HG02970 (cell line): ENCODE results near the gene MCMBP.
"Not testable (repeated sequence)": the region's sequence is repeated elsewhere in the genome, so short reads cannot be mapped to it uniquely, and the experiment has no call there.

Source experiments
- ATAC-seq: cut with Tn5 transposase; IDR thresholded peaks from one replicate; pipeline ENCODE4 v1.9.1; 2021; ENCODE audit warnings: mild to moderate bottlenecking, moderate library complexity, moderate number of reproducible peaks; ENCODE audit not compliant: unreplicated experiment, low FRiP score

MCMBP gene

GRCh38 chr10:119795101-119795500, 77.5 kb downstream of the MCMBP start:
- ATAC-seq, result not testable (repeated sequence)

GRCh38 chr10:119786117-119786769, 86.4 kb downstream of the MCMBP start:
- no peak for ATAC-seq

GRCh38 chr10:119784340-119785067, 88.1 kb downstream of the MCMBP start:
- ATAC-seq, result no peak

- ATAC-seq, result no peak
These were observed 89.0 kb downstream of the MCMBP start for GRCh38 chr10:119783665-119784027.

DNA sequence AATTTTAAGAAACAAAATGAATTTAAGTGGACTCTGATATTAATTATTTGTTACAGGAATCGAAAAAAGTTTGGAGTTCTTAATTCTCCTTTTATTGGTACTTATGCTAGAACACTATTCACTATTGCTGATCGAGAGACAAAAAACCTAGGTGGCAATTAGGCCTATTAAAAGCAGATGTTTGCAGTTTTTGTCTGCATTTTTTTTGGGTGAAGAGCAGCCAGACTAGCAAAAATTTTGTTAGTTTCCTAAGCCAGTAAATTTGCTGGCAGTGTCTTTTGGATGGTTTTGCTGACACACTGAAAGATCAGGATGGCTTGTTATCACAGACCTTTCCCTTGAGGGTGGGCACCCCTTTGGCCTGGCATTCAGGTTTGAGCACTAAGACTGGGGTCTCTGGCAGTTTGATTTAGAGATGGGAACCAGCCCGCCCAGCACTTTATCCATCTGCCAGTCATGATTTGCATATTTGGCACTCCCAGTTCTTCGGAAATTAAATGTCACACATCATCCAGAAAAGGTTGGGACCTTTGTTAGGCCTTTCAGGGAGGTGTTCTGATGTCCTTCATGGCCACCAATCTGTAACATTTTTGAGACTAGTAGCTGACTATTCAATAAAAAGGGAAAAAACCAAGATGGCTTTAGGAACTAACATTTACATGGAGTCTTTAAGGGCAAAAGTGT, 89.5 kb downstream of the MCMBP start:
- ATAC-seq, result no peak

GRCh38 chr10:119781498-119781897, 91.1 kb downstream of the MCMBP start:
- no peak for ATAC-seq

DNA sequence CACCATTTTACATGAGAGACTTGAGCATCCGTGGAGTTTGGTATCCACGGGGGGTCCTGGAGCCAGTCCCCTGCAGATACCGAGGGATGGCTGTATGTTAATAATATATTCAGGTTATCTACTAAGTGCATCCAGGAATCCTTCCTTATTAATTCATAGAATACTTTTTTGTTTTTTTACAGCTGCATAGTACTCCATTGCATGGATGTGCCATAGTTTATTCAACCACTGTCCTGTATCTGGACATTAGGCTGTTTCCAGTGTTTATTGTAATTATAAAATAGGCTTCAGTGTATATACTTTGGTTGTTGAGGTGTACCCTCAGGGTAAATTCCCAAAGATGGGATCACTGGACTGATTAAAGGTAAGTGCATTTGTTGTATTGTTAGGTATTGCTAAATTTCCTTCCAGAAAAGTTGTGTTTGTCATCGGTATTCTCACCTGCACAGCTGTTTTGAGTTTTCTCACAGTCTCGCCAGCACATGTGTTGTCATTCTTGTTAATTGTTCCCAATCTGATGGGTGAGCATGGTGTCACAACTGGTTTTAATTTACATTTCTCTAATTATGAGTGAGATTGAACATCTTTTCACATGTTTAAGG, 91.7 kb downstream of the MCMBP start:
- ATAC-seq, result no peak
